IMR-90 (cell line): ENCODE results near the gene SRRD. TPM values are rescaled to one million over a fixed set of nuclear protein-coding genes. Genes with fewer than 3 reads are reported as not detected.

Experiments
- ATAC-seq: fragments of 200-7000 bp; cut with Tn5 transposase; 2 replicates; pipeline ENCODE4 v1.9.1; 2020; ENCODE audit warnings: low read depth, mild to moderate bottlenecking, moderate library complexity
- BruUV-seq: library from RNA; stranded (reverse); fragments of 400-500 nt; replicated peaks from 2 replicates; lab custom pipeline; 2021; lab: Mats Ljungman, UMichigan
- CTCF ChIA-PET: fragments of 300-600 bp; formaldehyde crosslinking; extraction: SDS; loops from one replicate; lab custom pipeline; 2021; ENCODE audit warnings: antibody characterized with exemption; lab: Yijun Ruan, JAX
- POLR2A ChIA-PET: fragments of 300-600 bp; sonication (Branson Sonifier 250); formaldehyde crosslinking; loops from one replicate; lab custom pipeline; 2022; ENCODE audit warnings: antibody characterized with exemption; ENCODE audit not compliant: unreplicated experiment; lab: Charles Lee
- DNase-seq: peaks from one replicate; pipeline ENCODE4 v3.0.0; 2013
- H2AFZ ChIP-seq: replicated peaks from 2 replicates; pipeline ENCODE3; 2013; ENCODE audit warnings: low read length, mild to moderate bottlenecking; ENCODE audit not compliant: poor library complexity
- H2AK5ac ChIP-seq: 2 replicates; pipeline ENCODE4 v1.6.1; 2013; ENCODE audit warnings: low read depth, low read length, inconsistent platforms
- H2AK9ac ChIP-seq: replicated peaks from 2 replicates; pipeline ENCODE3; 2013; ENCODE audit warnings: mild to moderate bottlenecking, low read depth, low read length, moderate library complexity; ENCODE audit not compliant: poor library complexity
- H2BK120ac ChIP-seq: 2 replicates; pipeline ENCODE4 v1.6.1; 2013; ENCODE audit warnings: low read depth, low read length, inconsistent platforms
- H2BK15ac ChIP-seq: 3 replicates; pipeline ENCODE4 v1.6.1; 2013; ENCODE audit warnings: low read depth, low read length, inconsistent platforms
- H2BK20ac ChIP-seq: 2 replicates; pipeline ENCODE4 v1.6.1; 2013; ENCODE audit warnings: low read depth, mild to moderate bottlenecking, inconsistent platforms, low read length, moderate library complexity
- H2BK5ac ChIP-seq: 2 replicates; pipeline ENCODE4 v1.6.1; 2013; ENCODE audit warnings: mild to moderate bottlenecking, low read depth, low read length, inconsistent platforms; ENCODE audit not compliant: poor library complexity, severe bottlenecking
- H3K14ac ChIP-seq: replicated peaks from 2 replicates; pipeline ENCODE4 v1.6.1; 2013; ENCODE audit warnings: low read depth, low read length, inconsistent platforms
- H3K18ac ChIP-seq: 2 replicates; pipeline ENCODE4 v1.6.1; 2013; ENCODE audit warnings: low read depth, low read length, control low read depth
- H3K23ac ChIP-seq: 2 replicates; pipeline ENCODE4 v1.6.1; 2013; ENCODE audit warnings: low read depth, low read length, inconsistent platforms
- H3K27ac ChIP-seq: 2 replicates; pipeline ENCODE4 v1.5.1; 2013; ENCODE audit warnings: mild to moderate bottlenecking, control low read depth, low read length; ENCODE audit not compliant: insufficient read depth
- H3K27me3 ChIP-seq: 2 replicates; pipeline ENCODE4 v1.6.1; 2013; ENCODE audit warnings: low read length; ENCODE audit not compliant: control insufficient read depth, insufficient read depth
- H3K36me3 ChIP-seq: 2 replicates; pipeline ENCODE4 v1.6.1; 2013; ENCODE audit warnings: low read length, mixed read lengths; ENCODE audit not compliant: control insufficient read depth, insufficient read depth
- H3K4ac ChIP-seq: 2 replicates; pipeline ENCODE4 v1.6.1; 2013; ENCODE audit warnings: low read depth, low read length, inconsistent platforms
- H3K4me1 ChIP-seq: 2 replicates; pipeline ENCODE4 v1.6.1; 2013; ENCODE audit warnings: low read length, mixed read lengths; ENCODE audit not compliant: control insufficient read depth, insufficient read depth
- H3K4me2 ChIP-seq: 2 replicates; pipeline ENCODE4 v1.6.1; 2013; ENCODE audit warnings: low read depth, mild to moderate bottlenecking, control low read depth, low read length, moderate library complexity
- H3K4me3 ChIP-seq: 2 replicates; pipeline ENCODE4 v1.5.1; 2013; ENCODE audit warnings: low read depth, mild to moderate bottlenecking, control low read depth, low read length, moderate library complexity; ENCODE audit not compliant: insufficient read depth
- H3K56ac ChIP-seq: 2 replicates; pipeline ENCODE4 v1.6.1; 2013; ENCODE audit warnings: low read length, inconsistent platforms; ENCODE audit not compliant: insufficient read depth; ENCODE audit errors: extremely low read depth
- H3K79me1 ChIP-seq, 2 experiments: 2 replicates each; pipeline ENCODE4 v1.6.1; 2013; ENCODE audit warnings: low read length in 2 of 2, inconsistent platforms in 1 of 2, low read depth in 1 of 2
- H3K9ac ChIP-seq: 2 replicates; pipeline ENCODE4 v1.6.1; 2013; ENCODE audit warnings: low read depth, low read length, control low read depth
- H3K9me1 ChIP-seq: 2 replicates; pipeline ENCODE4 v1.6.1; 2013; ENCODE audit warnings: low read length, inconsistent platforms; ENCODE audit not compliant: insufficient read depth
- H3K9me3 ChIP-seq: 2 replicates; pipeline ENCODE4 v1.6.1; 2013; ENCODE audit warnings: low read length; ENCODE audit not compliant: control insufficient read depth, insufficient read depth
- H4K20me1 ChIP-seq: 2 replicates; pipeline ENCODE4 v1.6.1; 2013; ENCODE audit warnings: low read length, inconsistent platforms; ENCODE audit not compliant: insufficient read depth
- H4K5ac ChIP-seq: 2 replicates; pipeline ENCODE4 v1.6.1; 2013; ENCODE audit warnings: mild to moderate bottlenecking, low read depth, low read length, control low read depth
- H4K8ac ChIP-seq, 2 experiments: 2 replicates each; pipeline ENCODE4 v1.6.1; 2013; ENCODE audit warnings: low read depth in 2 of 2, low read length in 2 of 2, control low read depth in 1 of 2, inconsistent platforms in 1 of 2
- H4K91ac ChIP-seq: 2 replicates; pipeline ENCODE4 v1.6.1; 2013; ENCODE audit warnings: low read depth, low read length, inconsistent platforms; ENCODE audit not compliant: insufficient read depth
- BHLHE40 ChIP-seq: fragments of 150-350 bp; IDR thresholded peaks from 2 replicates; pipeline ENCODE4 v1.6.1; 2016; ENCODE audit warnings: mild to moderate bottlenecking, low read depth, low read length
- CHD1 ChIP-seq: IDR thresholded peaks from 2 replicates; pipeline ENCODE4 v1.6.1; 2012; ENCODE audit warnings: low read depth, low read length, improper control_type of control experiment
- CTCF ChIP-seq: conservative IDR thresholded peaks from 2 replicates; pipeline ENCODE4 v1.5.1; 2012; ENCODE audit warnings: mild to moderate bottlenecking, low read depth, low read length, improper control_type of control experiment
- ELK1 ChIP-seq: fragments of 150-350 bp; IDR thresholded peaks from 2 replicates; pipeline ENCODE4 v1.6.1; 2016; ENCODE audit warnings: low read depth, mild to moderate bottlenecking, low read length, moderate library complexity, borderline replicate concordance
- FOS ChIP-seq: fragments of 150-350 bp; IDR thresholded peaks from 2 replicates; pipeline ENCODE4 v1.6.1; 2016; ENCODE audit warnings: low read depth, low read length
- MAFK ChIP-seq: IDR thresholded peaks from 2 replicates; pipeline ENCODE4 v1.6.1; 2012; ENCODE audit warnings: low read depth, low read length, improper control_type of control experiment
- MAZ ChIP-seq: IDR thresholded peaks from 2 replicates; pipeline ENCODE4 v1.6.1; 2012; ENCODE audit warnings: low read depth, mild to moderate bottlenecking, low read length, improper control_type of control experiment, moderate library complexity, borderline replicate concordance
- MXI1 ChIP-seq: IDR thresholded peaks from 2 replicates; pipeline ENCODE4 v1.6.1; 2012; ENCODE audit warnings: low read depth, mild to moderate bottlenecking, low read length, moderate library complexity, borderline replicate concordance
- NFE2L2 ChIP-seq: fragments of 150-350 bp; IDR thresholded peaks from 2 replicates; pipeline ENCODE4 v1.6.1; 2016; ENCODE audit warnings: low read depth, mild to moderate bottlenecking, low read length
- POLR2A ChIP-seq: IDR thresholded peaks from 2 replicates; pipeline ENCODE4 v1.6.1; 2012; ENCODE audit warnings: mild to moderate bottlenecking, low read depth, low read length
- RAD21 ChIP-seq: IDR thresholded peaks from 2 replicates; pipeline ENCODE4 v1.6.1; 2012; ENCODE audit warnings: low read length, improper control_type of control experiment
- RCOR1 ChIP-seq: IDR thresholded peaks from 2 replicates; pipeline ENCODE4 v1.6.1; 2012; ENCODE audit warnings: mild to moderate bottlenecking, low read length, improper control_type of control experiment; ENCODE audit not compliant: insufficient replicate concordance
- SMC3 ChIP-seq: fragments of 150-350 bp; IDR thresholded peaks from 2 replicates; pipeline ENCODE4 v1.6.1; 2016; ENCODE audit warnings: low read depth, mild to moderate bottlenecking, antibody characterized with exemption, low read length, moderate library complexity
- WGBS, 2 experiments: methylation state at CpG; one replicate each; pipeline versions ENCODE4 v1.1.5 to v1.1.7; 2013; ENCODE audit warnings: missing lambda C conversion rate in 2 of 2; ENCODE audit not compliant: insufficient read length in 1 of 2; ENCODE audit errors: extremely low coverage in 2 of 2; 5-methylcytosine and 5-hydroxymethylcytosine counted together
- dilution Hi-C: fragments of 300-500 bp; cut with HindIII; formaldehyde crosslinking; loops from one replicate; pipeline ENCODE4 v1.14.3; 2018; ENCODE audit warnings: low sequenced_read_pairs; ENCODE audit not compliant: unreplicated experiment
- in situ Hi-C: fragments of 300-500 bp; cut with MboI; formaldehyde crosslinking; loops from 3 replicates; pipeline ENCODE4 v1.14.3; 2019; ENCODE audit warnings: low sequenced_read_pairs, inconsistent platforms, mixed read lengths
- intact Hi-C: fragments of 100-400 bp; cut with micrococcal nuclease; formaldehyde crosslinking; loops from 2 replicates; pipeline ENCODE4 v1.10.0; 2022
- polyA plus RNA-seq, 3 experiments: library from polyadenylated mRNA; depleted of rRNA; stranded (reverse); fragments of >200 nt; gene quantifications; 2 replicates each; pipeline ENCODE4 v1.2.3, GENCODE V29; 2012; ENCODE audit warnings: low replicate concordance in 1 of 3
- total RNA-seq: library from RNA; depleted of rRNA; stranded (reverse); fragments of >200 nt; gene quantifications from 2 replicates; pipeline ENCODE4 v1.2.3, GENCODE V29; 2012

SRRD gene
- total and polyA plus RNA-seq, 2 of the 4 experiments (the other 2 are of a cell fraction): 18.3 to 24.0 TPM

- Histone ChIP-seq H3K27ac (no peak overlapping the region), H4K20me1 (no peaks in the 10 kb centered on the region)
Measured at GRCh38 chr22:26499188-26499703, 15.6 kb downstream of the SRRD start.

More at GRCh38 chr22:26499188-26499703, 15.6 kb downstream of the SRRD start:
- H4K8ac ChIP-seq: no peak overlapping the region
- H3K4me3 ChIP-seq: no peak overlapping the region
- no peak overlapping the region for H3K4me2 ChIP-seq
- no peak overlapping the region for H3K4ac ChIP-seq
- no peak overlapping the region for H2BK120ac ChIP-seq
- CTCF ChIA-PET: interaction anchor here (1.1 kb wide), 1 partner anchor 167 kb away, joined by 3 read pairs; no protein-coding TSS in a partner anchor
- H3K27me3 ChIP-seq: no peaks in the 10 kb centered on the region
- BruUV-seq: TSS peak; percentile 62
- ATAC-seq (no peak), DNase-seq (no peak)
- no peak overlapping the region for H3K23ac ChIP-seq
- peaks cover 8 to 22% of the 10 kb centered on the region in 2 experiments; a peak in 3 of 4 replicates for H3K79me1 ChIP-seq
- no peak overlapping the region for H2BK20ac ChIP-seq
- dilution Hi-C loops: no loop called here
- intact Hi-C loops: no loop called here
- H3K56ac ChIP-seq: no peak overlapping the region
- no peak overlapping the region for H2AK9ac ChIP-seq
- POLR2A ChIA-PET: no interaction called here
- H2AK5ac ChIP-seq: no peak overlapping the region
- WGBS, 2 experiments: 91% methylated on average over 16 of the region's 25 CpGs; no CpG with 5 or more reads in 1 of the 2 experiments
- TF ChIP-seq BHLHE40: no peak
- TF ChIP-seq CTCF: no peak
- no peak for TF ChIP-seq NFE2L2
- no peak for TF ChIP-seq RCOR1
- TF ChIP-seq FOS: no peak
- TF ChIP-seq SMC3: no peak
- no peak for TF ChIP-seq ELK1
- no peak for TF ChIP-seq MXI1
- TF ChIP-seq POLR2A: no peak
- no peak for TF ChIP-seq RAD21
- no peak for TF ChIP-seq MAFK
- TF ChIP-seq CHD1: no peak
- no peak for TF ChIP-seq MAZ
- H3K9me1 ChIP-seq: no peaks in the 10 kb centered on the region
- no peaks in the 10 kb centered on the region for H3K9me3 ChIP-seq
- peaks cover 58% of the 10 kb centered on the region for H3K36me3 ChIP-seq
- H3K4me1 ChIP-seq: no peaks in the 10 kb centered on the region
- H2AFZ ChIP-seq: no peak overlapping the region
- no peak overlapping the region for H4K5ac ChIP-seq
- no peak overlapping the region for H3K9ac ChIP-seq
- H2BK5ac ChIP-seq: no peak overlapping the region
- no peak overlapping the region for H2BK15ac ChIP-seq
- H3K18ac ChIP-seq: no peak overlapping the region
- no peak overlapping the region for H4K91ac ChIP-seq
- H3K14ac ChIP-seq: no peak overlapping the region
- in situ Hi-C loops: no loop called here
